ENCODE results near the gene KDM7A.

Gene KDM7A

GRCh38 chr7:140215281-140215680 lies 38.5 kb upstream of the KDM7A start:
- no peak for TF ChIP-seq SPI1 (IDR thresholded peaks at IDR 0.05; ENCODE audit: borderline replicate concordance, low read depth)
- no peak overlapping the region for H3K27ac ChIP-seq (replicated peaks)

GRCh38 chr7:140214075-140214684 lies 37.4 kb upstream of the KDM7A start:
- DNase-seq (ENCODE audit: low read depth in 1 of 2, low spot score in 1 of 2) = no peak

More at GRCh38 chr7:140215281-140215680, 38.5 kb upstream of the KDM7A start:
- Histone ChIP-seq H3K4me3 (replicated peaks; ENCODE audit: insufficient read depth, low read length) (no peak overlapping the region), H3K27me3 (ENCODE audit: insufficient read depth, poor library complexity, severe bottlenecking) (no peaks in the 10 kb centered on the region)
- DNase-seq (ENCODE audit: low read depth in 1 of 2, low spot score in 1 of 2) = no peak

GRCh38 chr7:140213684-140214074 lies 36.9 kb upstream of the KDM7A start:
- H3K4me3 ChIP-seq (replicated peaks; ENCODE audit: insufficient read depth, low read length) = no peak overlapping the region
- TF ChIP-seq CTCF (IDR thresholded peaks at IDR 0.05; ENCODE audit: insufficient read depth, low read length) (no peak), REST (IDR thresholded peaks at IDR 0.05; ENCODE audit: insufficient replicate concordance, low read depth) (no peak), GABPA (IDR thresholded peaks at IDR 0.05; ENCODE audit: low read depth) (no peak), SPI1 (IDR thresholded peaks at IDR 0.05; ENCODE audit: borderline replicate concordance, low read depth) (no peak), POLR2AphosphoS5 (IDR thresholded peaks at IDR 0.05; ENCODE audit: low read depth) (no peak)
- no peak for DNase-seq (ENCODE audit: low read depth in 1 of 2, low spot score in 1 of 2)
- no peaks in the 10 kb centered on the region for H3K27me3 ChIP-seq (ENCODE audit: insufficient read depth, poor library complexity, severe bottlenecking)
- no peak overlapping the region for H3K27ac ChIP-seq (replicated peaks)

More at GRCh38 chr7:140214075-140214684, 37.4 kb upstream of the KDM7A start:
- Histone ChIP-seq H3K27ac (replicated peaks) (no peak overlapping the region), H3K4me3 (replicated peaks; ENCODE audit: insufficient read depth, low read length) (no peak overlapping the region), H3K27me3 (ENCODE audit: insufficient read depth, poor library complexity, severe bottlenecking) (no peaks in the 10 kb centered on the region)
- TF ChIP-seq CTCF (IDR thresholded peaks at IDR 0.05; ENCODE audit: insufficient read depth, low read length) = no peak
- TF ChIP-seq GABPA (IDR thresholded peaks at IDR 0.05; ENCODE audit: low read depth) = no peak

- peaks cover 3% of the 10 kb centered on the region for H3K27me3 ChIP-seq (ENCODE audit: insufficient read depth, poor library complexity, severe bottlenecking)
- TF ChIP-seq SPI1 (IDR thresholded peaks at IDR 0.05; ENCODE audit: borderline replicate concordance, low read depth) = no peak
- TF ChIP-seq CTCF (IDR thresholded peaks at IDR 0.05; ENCODE audit: insufficient read depth, low read length) = no peak
- TF ChIP-seq POLR2AphosphoS5 (IDR thresholded peaks at IDR 0.05; ENCODE audit: low read depth) = no peak
- TF ChIP-seq REST (IDR thresholded peaks at IDR 0.05; ENCODE audit: insufficient replicate concordance, low read depth) = no peak
- TF ChIP-seq GABPA (IDR thresholded peaks at IDR 0.05; ENCODE audit: low read depth) = no peak
- no peak overlapping the region for H3K4me3 ChIP-seq (replicated peaks; ENCODE audit: insufficient read depth, low read length)
- H3K27ac ChIP-seq (replicated peaks) = no peak overlapping the region
- no peak for DNase-seq (ENCODE audit: low read depth in 1 of 2, low spot score in 1 of 2)
Measured at GRCh38 chr7:140212100-140212881, 35.5 kb upstream of the KDM7A start.
